HL-60 (cell line): ENCODE measurements around the gene TBX15.

ENCODE experiments used
- CTCF ChIP-seq: IDR thresholded peaks from one replicate; pipeline ENCODE4 v1.5.1; 2011; ENCODE audit warnings: low read length, control low read depth, inconsistent platforms; ENCODE audit not compliant: insufficient read depth
- GABPA ChIP-seq: IDR thresholded peaks from 2 replicates; pipeline ENCODE4 v1.6.1; 2012; ENCODE audit warnings: low read depth
- POLR2AphosphoS5 ChIP-seq: IDR thresholded peaks from 2 replicates; pipeline ENCODE4 v1.6.1; 2012; ENCODE audit warnings: low read depth
- REST ChIP-seq: IDR thresholded peaks from 2 replicates; pipeline ENCODE4 v1.6.1; 2012; ENCODE audit warnings: low read depth; ENCODE audit not compliant: insufficient replicate concordance
- SPI1 ChIP-seq: IDR thresholded peaks from 2 replicates; pipeline ENCODE4 v1.6.1; 2012; ENCODE audit warnings: low read depth, mild to moderate bottlenecking, borderline replicate concordance

DNA sequence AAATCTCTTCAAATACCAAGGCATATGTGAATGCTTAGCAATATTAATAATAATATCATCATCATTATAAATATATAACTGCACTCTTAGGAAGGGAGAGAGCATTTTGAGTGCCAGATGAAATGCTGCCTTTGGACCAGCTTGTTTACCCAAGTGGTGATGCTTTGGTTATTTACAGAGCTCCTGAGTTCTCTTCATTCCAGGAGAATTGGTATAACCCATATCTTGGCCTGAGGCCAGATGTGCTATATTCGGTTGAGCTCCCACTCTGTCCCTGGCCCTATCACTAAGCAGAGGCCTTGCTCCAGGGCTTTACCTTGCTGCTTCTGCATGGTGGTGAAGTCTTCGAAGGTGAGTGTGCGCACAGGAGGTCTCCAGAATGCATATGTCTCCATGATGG lies 89.4 kb downstream of the TBX15 start:
- no peak for TF ChIP-seq CTCF
- TF ChIP-seq POLR2AphosphoS5: no peak
- no peak for TF ChIP-seq REST
- no peak for TF ChIP-seq SPI1
- no peak for TF ChIP-seq GABPA
